Measurements from ENCODE around the gene RBM14. TPM values are rescaled to one million over a fixed set of nuclear protein-coding genes. Genes with fewer than 3 reads are reported as not detected.

Gene RBM14
- total RNA-seq, 4 donors from 2014 or later, result 56.7 to 91.4 (median 74.6) TPM

DNA sequence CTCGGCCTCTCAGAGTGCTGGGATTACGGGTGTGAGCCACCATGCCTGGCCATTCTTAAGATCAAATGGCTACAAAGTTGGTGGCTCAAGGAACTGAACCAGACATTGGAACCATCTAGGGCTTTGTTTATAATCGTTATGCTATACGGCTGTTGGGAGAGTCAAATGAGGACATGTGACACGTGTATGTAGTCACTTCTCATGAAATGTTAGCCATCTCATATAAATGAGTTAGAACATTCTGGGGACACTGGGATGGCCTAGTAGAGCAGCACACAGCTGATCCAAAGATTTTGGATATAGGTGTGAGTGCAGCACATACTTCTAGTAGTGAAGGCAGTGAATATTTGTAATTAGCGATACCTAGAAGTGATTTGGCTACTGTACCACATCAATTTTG is 15.5 kb downstream of the RBM14 start:
- TF ChIP-seq POLR2A (IDR thresholded peaks at IDR 0.05), result no peak
- TF ChIP-seq, protein P1, sequence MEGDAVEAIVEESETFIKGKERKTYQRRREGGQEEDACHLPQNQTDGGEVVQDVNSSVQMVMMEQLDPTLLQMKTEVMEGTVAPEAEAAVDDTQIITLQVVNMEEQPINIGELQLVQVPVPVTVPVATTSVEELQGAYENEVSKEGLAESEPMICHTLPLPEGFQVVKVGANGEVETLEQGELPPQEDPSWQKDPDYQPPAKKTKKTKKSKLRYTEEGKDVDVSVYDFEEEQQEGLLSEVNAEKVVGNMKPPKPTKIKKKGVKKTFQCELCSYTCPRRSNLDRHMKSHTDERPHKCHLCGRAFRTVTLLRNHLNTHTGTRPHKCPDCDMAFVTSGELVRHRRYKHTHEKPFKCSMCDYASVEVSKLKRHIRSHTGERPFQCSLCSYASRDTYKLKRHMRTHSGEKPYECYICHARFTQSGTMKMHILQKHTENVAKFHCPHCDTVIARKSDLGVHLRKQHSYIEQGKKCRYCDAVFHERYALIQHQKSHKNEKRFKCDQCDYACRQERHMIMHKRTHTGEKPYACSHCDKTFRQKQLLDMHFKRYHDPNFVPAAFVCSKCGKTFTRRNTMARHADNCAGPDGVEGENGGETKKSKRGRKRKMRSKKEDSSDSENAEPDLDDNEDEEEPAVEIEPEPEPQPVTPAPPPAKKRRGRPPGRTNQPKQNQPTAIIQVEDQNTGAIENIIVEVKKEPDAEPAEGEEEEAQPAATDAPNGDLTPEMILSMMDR (IDR thresholded peaks at IDR 0.05), result no peak
- no peaks in the 10 kb centered on the region for H3K27me3 ChIP-seq
- peaks cover 0 to 50% (median 0%) of the 10 kb centered on the region in 3 donors for H3K36me3 ChIP-seq
- H3K4me1 ChIP-seq, result peaks cover 0 to under 1% (median 0%) of the 10 kb centered on the region in 4 donors
- no peaks in the 10 kb centered on the region for H3K9me3 ChIP-seq
- H3K4me3 ChIP-seq, result no peak overlapping the region
- DNase-seq, result no peak
- no peak overlapping the region for H3K27ac ChIP-seq

DNA sequence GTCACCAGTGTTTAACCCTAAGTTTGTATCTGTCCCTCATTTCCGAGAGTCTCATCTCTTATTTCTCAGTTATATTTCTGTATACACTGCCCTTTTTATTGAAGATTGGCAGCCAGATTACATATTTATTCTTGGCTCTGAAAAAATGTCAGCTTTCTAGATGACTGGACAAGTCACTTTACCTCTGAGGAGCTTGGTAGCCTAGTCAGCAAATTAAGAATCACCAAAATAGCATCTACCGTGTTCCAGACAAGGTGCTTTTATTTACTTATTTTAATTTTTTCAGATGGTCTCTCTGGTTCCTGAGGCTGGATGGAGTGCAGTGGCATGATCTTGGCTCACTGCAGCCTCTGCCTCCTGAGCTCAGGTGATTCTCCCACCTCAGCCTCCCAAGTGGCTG is 16.5 kb downstream of the RBM14 start:
- Histone ChIP-seq H3K4me1 (peaks cover 0 to 11% (median 2%) of the 10 kb centered on the region in 4 donors), H3K9me3 (no peaks in the 10 kb centered on the region), H3K27ac (no peak overlapping the region), H3K27me3 (no peaks in the 10 kb centered on the region), H3K36me3 (peaks cover 0 to 39% (median 0%) of the 10 kb centered on the region in 3 donors), H3K4me3 (no peak overlapping the region)
- no peak for DNase-seq
- no peak for TF ChIP-seq POLR2A (IDR thresholded peaks at IDR 0.05)
- TF ChIP-seq, protein P1 (IDR thresholded peaks at IDR 0.05), result no peak

DNA sequence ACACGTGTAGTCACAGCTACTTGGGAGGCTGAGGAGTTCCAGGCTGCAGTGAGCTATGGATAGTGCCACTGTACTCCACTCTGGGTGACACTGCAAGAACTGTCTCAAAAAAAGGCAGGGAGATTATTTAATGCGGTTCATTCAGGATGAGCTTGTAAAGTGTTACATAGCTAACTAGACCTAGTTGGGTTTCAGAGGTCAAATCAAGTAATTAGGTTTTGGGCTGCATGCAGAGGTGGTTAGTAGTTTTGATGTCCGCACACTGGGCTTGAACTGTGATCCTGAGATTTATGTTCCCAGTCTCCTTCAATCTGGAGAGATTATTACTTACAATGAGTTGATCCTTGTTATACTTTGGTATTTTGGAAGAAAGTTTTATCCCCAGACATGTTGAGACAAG is 20.0 kb downstream of the RBM14 start:
- H3K4me1 ChIP-seq, result peaks cover 0 to 30% (median 15%) of the 10 kb centered on the region in 4 donors
- H3K9me3 ChIP-seq, result no peaks in the 10 kb centered on the region
- no peak overlapping the region for H3K27ac ChIP-seq
- H3K4me3 ChIP-seq, result no peak overlapping the region
- no peaks in the 10 kb centered on the region for H3K27me3 ChIP-seq
- no peak for TF ChIP-seq POLR2A (IDR thresholded peaks at IDR 0.05)
- TF ChIP-seq, protein P1 (IDR thresholded peaks at IDR 0.05), result no peak
- H3K36me3 ChIP-seq, result peaks cover 0 to 29% (median 0%) of the 10 kb centered on the region in 3 donors
- DNase-seq, result no peak

DNA sequence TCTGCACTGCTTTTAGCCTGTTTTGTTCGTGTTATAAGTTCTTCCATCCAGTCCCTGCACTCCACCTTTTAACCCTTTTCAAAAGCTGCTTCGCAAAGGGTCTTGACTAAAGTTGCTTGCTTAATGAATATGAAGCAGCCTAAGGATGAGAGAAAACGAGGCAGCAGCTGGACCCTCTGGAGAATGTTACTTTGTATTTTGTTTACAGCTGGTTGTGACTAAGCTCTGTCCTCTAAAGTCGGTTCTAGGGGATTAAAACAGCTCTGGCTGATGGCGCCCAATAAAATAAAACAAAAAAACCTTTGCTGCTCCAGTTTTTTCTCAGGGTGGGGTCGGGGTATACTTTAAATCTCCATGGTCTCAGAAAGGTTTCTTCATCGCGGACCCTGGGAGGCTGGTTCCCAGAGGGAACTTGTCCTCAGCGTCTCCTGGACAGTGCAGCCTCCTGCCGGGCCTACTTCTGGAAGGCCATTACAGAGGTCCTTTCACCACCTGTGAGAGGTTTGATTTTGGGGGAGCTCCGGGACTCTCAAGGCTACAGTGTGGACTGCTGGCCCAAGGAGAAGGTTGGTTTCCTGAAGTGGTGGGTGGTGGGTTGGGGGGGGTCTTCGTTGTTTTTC is 21.2 kb downstream of the RBM14 start:
- Histone ChIP-seq H3K27ac (peak overlapping the region; percentile 71 to 89 (median 80)), H3K4me1 (peaks cover 0 to 42% (median 21%) of the 10 kb centered on the region in 4 donors), H3K4me3 (peak overlapping the region; percentile 38 to 78 (median 67)), H3K36me3 (peaks cover 0 to 32% (median 0%) of the 10 kb centered on the region in 3 donors), H3K9me3 (no peaks in the 10 kb centered on the region), H3K27me3 (no peaks in the 10 kb centered on the region)
- TF ChIP-seq, protein P1 (IDR thresholded peaks at IDR 0.05), result no peak
- no peak for TF ChIP-seq POLR2A (IDR thresholded peaks at IDR 0.05)
- no peak for DNase-seq

DNA sequence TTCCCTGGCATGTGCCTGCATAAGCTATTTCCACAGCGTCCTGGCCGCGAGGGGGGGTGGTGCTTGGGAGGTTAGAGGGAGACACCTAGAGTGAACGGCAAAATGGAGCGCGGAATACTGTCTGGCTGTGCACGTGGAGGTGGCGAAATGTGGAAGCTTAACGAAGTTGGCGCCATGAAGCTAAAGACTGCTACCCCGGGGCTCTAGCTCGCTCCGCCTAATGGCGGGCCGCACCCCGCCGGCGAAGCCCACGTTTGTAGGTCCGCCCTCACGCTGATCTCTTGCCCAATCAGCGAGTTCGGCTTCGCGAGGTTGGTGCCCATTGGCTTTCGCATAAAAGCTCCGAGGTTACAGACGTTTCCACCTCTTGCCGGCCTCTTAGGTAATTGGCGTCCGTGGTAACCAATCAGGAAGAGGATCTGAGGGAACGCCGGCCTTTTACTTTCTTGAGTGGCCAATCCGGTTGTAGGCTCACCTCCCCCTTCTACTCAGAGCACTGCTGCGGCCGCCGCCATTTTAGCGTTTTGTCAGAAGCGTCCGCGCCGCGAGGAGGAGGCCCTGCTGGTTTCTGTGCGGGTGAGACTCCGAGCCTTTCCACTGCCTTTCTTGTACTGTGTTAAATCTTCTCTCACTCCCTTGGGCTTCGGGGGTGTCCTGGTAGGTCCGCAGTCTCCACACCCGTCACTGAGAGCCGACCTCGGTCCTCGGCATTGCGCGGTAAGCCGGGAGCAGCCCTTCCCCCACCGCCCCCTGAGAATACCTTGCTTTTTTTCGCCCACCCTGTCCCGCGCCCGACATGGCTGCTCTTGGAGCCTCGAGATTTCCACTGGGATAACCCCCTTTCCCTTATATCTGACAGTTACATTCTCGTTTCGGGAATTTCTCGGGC is 22.0 kb downstream of the RBM14 start, which contains the start of gene RBM4:
RBM4 (plus strand) TSS at position 527 of the 889 bp plus-strand sequence. CDS start 1,009 bp downstream, outside the sequence.
- H3K9me3 ChIP-seq, result no peaks in the 10 kb centered on the region
- peaks cover 0 to 50% (median 21%) of the 10 kb centered on the region in 4 donors for H3K4me1 ChIP-seq

More for the DNA sequence above, 22.0 kb downstream of the RBM14 start, which contains the start of gene RBM4:
- Histone ChIP-seq H3K27ac (peak within 1 kb of the TSS; percentile 86 to 90 (median 88)), H3K36me3 (peaks cover 0 to 36% (median 0%) of the 10 kb centered on the region in 3 donors), H3K27me3 (no peaks in the 10 kb centered on the region), H3K4me3 (peak within 1 kb of the TSS; percentile 63 to 85 (median 74))
- peak; percentile 63 to 91 for TF ChIP-seq POLR2A (IDR thresholded peaks at IDR 0.05)
- TF ChIP-seq, protein P1 (IDR thresholded peaks at IDR 0.05), result peak in 3 of 6 experiments; percentile 15 to 29 (median 20)
- peak; percentile 95 to 99 (median 96) for DNase-seq

Measured in Peyer's patch (tissue), 4 donors.